Mesenchymal stem cell (in vitro differentiated cells and primary cell): ENCODE results near the gene EIF4E3.

Experiments
- DNase-seq: peaks from one replicate; pipeline ENCODE4 v3.0.0-alpha.2; 2013
- H2AFZ ChIP-seq: one replicate; pipeline ENCODE4 v1.6.1; 2013; ENCODE audit warnings: low read depth, mild to moderate bottlenecking, control low read depth, inconsistent platforms, low read length, moderate library complexity
- H2AK5ac ChIP-seq: 2 replicates; pipeline ENCODE4 v1.6.1; 2013; ENCODE audit warnings: low read length, moderate library complexity, mild to moderate bottlenecking, inconsistent platforms; ENCODE audit not compliant: severe bottlenecking
- H2BK120ac ChIP-seq: one replicate; pipeline ENCODE4 v1.6.1; 2013; ENCODE audit warnings: low read depth, mild to moderate bottlenecking, inconsistent platforms, low read length, moderate library complexity
- H2BK12ac ChIP-seq, 2 experiments: one replicate each; pipeline ENCODE4 v1.6.1; 2013; ENCODE audit warnings: inconsistent platforms in 2 of 2, low read length in 2 of 2, mild to moderate bottlenecking in 2 of 2, moderate library complexity in 2 of 2, control low read depth in 1 of 2
- H2BK15ac ChIP-seq: one replicate; pipeline ENCODE4 v1.6.1; 2013; ENCODE audit warnings: mild to moderate bottlenecking, low read depth, inconsistent platforms; ENCODE audit not compliant: poor library complexity, severe bottlenecking
- H2BK5ac ChIP-seq: 2 replicates; pipeline ENCODE4 v1.6.1; 2013; ENCODE audit warnings: low read depth, mild to moderate bottlenecking, low read length, control low read depth, inconsistent platforms; ENCODE audit not compliant: poor library complexity, severe bottlenecking
- H3K14ac ChIP-seq, 2 experiments: one replicate each; pipeline ENCODE4 v1.6.1; 2013; ENCODE audit warnings: inconsistent platforms in 2 of 2, low read length in 2 of 2, control low read depth in 1 of 2, mild to moderate bottlenecking in 1 of 2, moderate library complexity in 1 of 2
- H3K18ac ChIP-seq, 2 experiments: one replicate each; pipeline ENCODE4 v1.6.1; 2013; ENCODE audit warnings: inconsistent platforms in 2 of 2, low read length in 2 of 2, control low read depth in 1 of 2, low read depth in 1 of 2, mild to moderate bottlenecking in 1 of 2
- H3K23ac ChIP-seq, 2 experiments: one replicate each; pipeline ENCODE4 v1.6.1; 2013; ENCODE audit warnings: inconsistent platforms in 2 of 2, low read length in 2 of 2, mild to moderate bottlenecking in 2 of 2, moderate library complexity in 2 of 2, control low read depth in 1 of 2
- H3K27ac ChIP-seq: 2 replicates; pipeline ENCODE4 v1.5.1; 2013; ENCODE audit warnings: mild to moderate bottlenecking, moderate library complexity, low read length, control low read depth, inconsistent platforms; ENCODE audit not compliant: poor library complexity, severe bottlenecking
- H3K27me3 ChIP-seq, 2 experiments: 2 replicates each; pipeline versions ENCODE4 v1.6.1 to v1.7.0; 2013; ENCODE audit warnings: low read length in 2 of 2, mild to moderate bottlenecking in 2 of 2, moderate library complexity in 2 of 2, control low read depth in 1 of 2, inconsistent platforms in 1 of 2; ENCODE audit not compliant: control insufficient read depth in 1 of 2, insufficient read depth in 1 of 2
- H3K36me3 ChIP-seq, 2 experiments: 2 replicates each; pipeline versions ENCODE4 v1.6.1 to v1.7.0; 2013; ENCODE audit warnings: low read length in 2 of 2, control low read depth in 1 of 2, inconsistent platforms in 1 of 2, low read depth in 1 of 2, mild to moderate bottlenecking in 1 of 2; ENCODE audit not compliant: insufficient read depth in 2 of 2, control insufficient read depth in 1 of 2
- H3K4ac ChIP-seq, 2 experiments: one replicate each; pipeline ENCODE4 v1.6.1; 2013; ENCODE audit warnings: inconsistent platforms in 2 of 2, low read length in 2 of 2, mild to moderate bottlenecking in 2 of 2, moderate library complexity in 2 of 2, control low read depth in 1 of 2, low read depth in 1 of 2
- H3K4me1 ChIP-seq: 2 replicates; pipeline ENCODE4 v1.6.1; 2013; ENCODE audit warnings: low read depth, low read length, control low read depth; ENCODE audit not compliant: control insufficient read depth, insufficient read depth
- H3K4me2 ChIP-seq: 2 replicates; pipeline ENCODE4 v1.6.1; 2013; ENCODE audit warnings: low read length, mild to moderate bottlenecking, inconsistent platforms; ENCODE audit not compliant: poor library complexity, severe bottlenecking
- H3K4me3 ChIP-seq, 2 experiments: 2 replicates each; pipeline versions ENCODE4 v1.5.1 to v1.7.0; 2013; ENCODE audit warnings: low read length in 2 of 2, mild to moderate bottlenecking in 2 of 2, control low read depth in 1 of 2, low read depth in 1 of 2; ENCODE audit not compliant: insufficient read depth in 1 of 2
- H3K79me1 ChIP-seq: replicated peaks from 2 replicates; pipeline ENCODE4 v1.6.1; 2013; ENCODE audit warnings: mild to moderate bottlenecking, control low read depth, low read length, inconsistent platforms; ENCODE audit not compliant: poor library complexity, severe bottlenecking
- H3K9ac ChIP-seq: 2 replicates; pipeline ENCODE4 v1.7.0; 2013; ENCODE audit warnings: mild to moderate bottlenecking, low read length, moderate library complexity
- H3K9me3 ChIP-seq: 2 replicates; pipeline ENCODE4 v1.7.0; 2013; ENCODE audit warnings: mild to moderate bottlenecking, low read length; ENCODE audit not compliant: control insufficient read depth
- H4K8ac ChIP-seq: one replicate; pipeline ENCODE4 v1.6.1; 2013; ENCODE audit warnings: inconsistent platforms, mild to moderate bottlenecking, low read length, moderate library complexity
- H4K91ac ChIP-seq: one replicate; pipeline ENCODE4 v1.6.1; 2013; ENCODE audit warnings: mild to moderate bottlenecking, low read length, inconsistent platforms
- WGBS: methylation state at CpG from one replicate; pipeline ENCODE4 v1.1.7; 2013; ENCODE audit warnings: mixed read lengths; 5-methylcytosine and 5-hydroxymethylcytosine counted together

The EIF4E3 gene

GRCh38 chr3:71704915-71705314 lies 20.3 kb downstream of the EIF4E3 start:
- Histone ChIP-seq H3K4ac (no peak overlapping the region), H3K4me3 (no peak overlapping the region), H2BK120ac (no peak overlapping the region), H4K91ac (no peak overlapping the region), H3K14ac (no peak overlapping the region), H3K4me1 (peaks cover 8% of the 10 kb centered on the region), H3K79me1 (no peaks in the 10 kb centered on the region), H2BK5ac (no peak overlapping the region), H4K8ac (no peak overlapping the region), H2AFZ (no peak overlapping the region), H3K36me3 (peaks cover 0 to 3% of the 10 kb centered on the region in 2 experiments), H3K27ac (no peak overlapping the region), H2AK5ac (no peak overlapping the region), H3K27me3 (no peaks in the 10 kb centered on the region), H2BK12ac (no peak overlapping the region), H3K4me2 (no peak overlapping the region), H3K9me3 (no peaks in the 10 kb centered on the region), H3K23ac (no peak overlapping the region), H2BK15ac (no peak overlapping the region), H3K18ac (no peak overlapping the region), H3K9ac (no peak overlapping the region)
- DNase-seq, result no peak

GRCh38 chr3:71703797-71704196 lies 21.4 kb downstream of the EIF4E3 start:
- no peak overlapping the region for H3K18ac ChIP-seq
- no peak overlapping the region for H2BK120ac ChIP-seq
- H3K4me3 ChIP-seq, result no peak overlapping the region
- no peak overlapping the region for H3K27ac ChIP-seq
- H4K91ac ChIP-seq, result no peak overlapping the region
- H3K36me3 ChIP-seq, result no peaks in the 10 kb centered on the region
- H2BK15ac ChIP-seq, result no peak overlapping the region
- no peak overlapping the region for H2AFZ ChIP-seq
- 51% methylated on average over 1 of the region's 2 CpGs for WGBS
- H3K79me1 ChIP-seq, result no peaks in the 10 kb centered on the region
- H3K14ac ChIP-seq, result no peak overlapping the region
- H2AK5ac ChIP-seq, result peak overlapping the region; percentile 57
- no peak overlapping the region for H2BK12ac ChIP-seq
- H3K9me3 ChIP-seq, result no peaks in the 10 kb centered on the region
- peaks cover 7% of the 10 kb centered on the region for H3K4me1 ChIP-seq
- H2BK5ac ChIP-seq, result no peak overlapping the region
- no peak overlapping the region for H3K4ac ChIP-seq
- no peak overlapping the region for H3K9ac ChIP-seq
- no peak overlapping the region for H4K8ac ChIP-seq
- no peak for DNase-seq
- H3K4me2 ChIP-seq, result no peak overlapping the region
- no peaks in the 10 kb centered on the region for H3K27me3 ChIP-seq
- H3K23ac ChIP-seq, result no peak overlapping the region

- H3K4me1 ChIP-seq, result peaks cover 2% of the 10 kb centered on the region
- 87% methylated on average over 3 of the region's 7 CpGs for WGBS
Measured at GRCh38 chr3:71702131-71703024, 22.8 kb downstream of the EIF4E3 start.

GRCh38 chr3:71701251-71701762 lies 23.9 kb downstream of the EIF4E3 start:
- Histone ChIP-seq H2AFZ (no peak overlapping the region), H2AK5ac (no peak overlapping the region), H3K23ac (no peak overlapping the region), H3K27ac (no peak overlapping the region), H4K8ac (no peak overlapping the region), H2BK12ac (no peak overlapping the region), H3K9me3 (no peaks in the 10 kb centered on the region), H2BK5ac (no peak overlapping the region), H2BK15ac (no peak overlapping the region), H3K4me3 (no peak overlapping the region), H4K91ac (no peak overlapping the region), H3K79me1 (no peaks in the 10 kb centered on the region), H3K36me3 (no peaks in the 10 kb centered on the region), H2BK120ac (no peak overlapping the region), H3K9ac (no peak overlapping the region), H3K27me3 (no peaks in the 10 kb centered on the region), H3K4me1 (peaks cover 2% of the 10 kb centered on the region), H3K4me2 (no peak overlapping the region), H3K4ac (no peak overlapping the region), H3K18ac (no peak overlapping the region), H3K14ac (no peak overlapping the region)
- WGBS, result 90% methylated on average over 3 of the region's 3 CpGs
- no peak for DNase-seq

More at GRCh38 chr3:71702131-71703024, 22.8 kb downstream of the EIF4E3 start:
- H3K79me1 ChIP-seq, result no peaks in the 10 kb centered on the region
- no peak overlapping the region for H3K14ac ChIP-seq
- no peak overlapping the region for H3K4ac ChIP-seq
- H3K9ac ChIP-seq, result no peak overlapping the region
- H3K27me3 ChIP-seq, result no peaks in the 10 kb centered on the region
- H4K8ac ChIP-seq, result no peak overlapping the region
- no peak overlapping the region for H2BK15ac ChIP-seq
- H2BK12ac ChIP-seq, result no peak overlapping the region
- no peak overlapping the region for H2AK5ac ChIP-seq
- H4K91ac ChIP-seq, result no peak overlapping the region
- H2AFZ ChIP-seq, result no peak overlapping the region
- H2BK5ac ChIP-seq, result no peak overlapping the region
- H2BK120ac ChIP-seq, result no peak overlapping the region
- H3K36me3 ChIP-seq, result no peaks in the 10 kb centered on the region
- peak overlapping the region; percentile 9 for H3K27ac ChIP-seq
- H3K18ac ChIP-seq, result no peak overlapping the region
- H3K23ac ChIP-seq, result no peak overlapping the region
- no peaks in the 10 kb centered on the region for H3K9me3 ChIP-seq
- no peak overlapping the region for H3K4me3 ChIP-seq
- no peak overlapping the region for H3K4me2 ChIP-seq
- DNase-seq, result no peak
